Stimulated activated CD4-positive, alpha-beta T cell treated with anti-CD3 and anti-CD28 coated beads, Interleukin-4, amount 100 ng/mL, for 1 hour (primary cell): ENCODE measurements around the gene FOXR1.
"Not testable (repeated sequence)": the region's sequence is repeated elsewhere in the genome, so short reads cannot be mapped to it uniquely, and the experiment has no call there.

Experiments used
- DNase-seq: peaks from one replicate; pipeline ENCODE4 v3.0.0-alpha.2; 2020

The FOXR1 gene

DNA sequence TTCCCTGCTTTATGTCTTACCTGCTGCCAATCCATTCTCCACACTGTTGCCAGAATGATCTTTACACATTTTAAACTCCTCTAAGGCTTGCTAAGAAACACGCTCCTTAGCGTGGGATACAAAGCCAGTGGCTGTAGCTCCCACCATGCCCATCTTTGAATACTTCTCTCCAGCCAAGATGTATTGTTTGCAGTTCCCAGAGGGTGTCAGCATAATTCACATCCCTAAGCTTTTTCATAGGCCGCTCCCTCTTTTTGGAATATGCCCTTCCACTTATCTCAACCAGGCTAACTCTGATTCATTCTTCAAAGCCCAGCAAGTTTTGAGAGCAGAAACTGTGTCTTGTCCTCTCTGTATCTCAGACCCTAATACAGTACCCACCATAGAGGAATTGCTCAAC, 23.6 kb upstream of the FOXR1 start:
- DNase-seq, result no peak

DNA sequence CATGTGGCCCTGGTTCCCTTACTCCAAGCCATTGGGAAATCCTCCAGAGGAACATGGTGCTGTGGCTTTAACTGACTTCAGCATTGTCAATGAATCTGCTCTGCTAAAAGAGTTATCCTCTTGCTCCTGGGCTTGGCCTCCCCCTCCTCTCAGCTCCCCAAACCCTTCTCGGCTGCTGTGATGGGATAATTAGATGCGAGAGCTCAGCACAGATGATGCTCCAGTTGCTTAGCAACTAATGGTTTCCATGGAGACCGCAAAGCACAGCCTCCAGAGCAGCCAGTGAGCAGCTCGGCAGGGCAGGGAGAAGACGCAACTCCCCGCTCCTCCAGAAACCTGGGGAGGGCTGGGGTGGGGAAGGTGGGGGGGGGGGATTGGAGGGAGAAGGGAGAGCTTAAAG, 18.3 kb upstream of the FOXR1 start:
- no peak for DNase-seq

DNA sequence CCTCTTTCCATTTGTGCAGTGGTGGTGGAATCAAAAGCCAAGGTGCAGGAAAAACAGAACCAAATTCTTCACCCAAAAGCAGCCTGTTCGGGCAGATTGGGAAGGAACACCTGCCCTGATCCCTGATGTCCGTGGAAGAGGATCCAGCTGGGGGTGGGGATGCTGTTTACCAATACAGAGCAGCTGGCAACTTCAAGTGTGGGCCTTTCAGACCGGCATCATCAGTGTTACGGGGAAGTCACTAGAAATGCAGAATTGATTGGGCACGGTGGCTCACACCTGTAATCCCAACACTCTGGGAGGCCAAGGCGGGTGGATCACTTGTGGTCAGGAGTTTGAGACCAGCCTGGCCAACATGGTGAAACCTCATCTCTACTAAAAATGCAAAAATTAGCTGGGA, 17.6 kb upstream of the FOXR1 start:
- not testable (repeated sequence) for DNase-seq

GRCh38 chr11:118956094-118956846, 15.3 kb upstream of the FOXR1 start, which contains the start of gene UPK2:
Gene UPK2, plus strand, starts transcription at chr11:118956298. Its CDS starts 53 bp downstream, at chr11:118956351.
- peak; percentile 90 for DNase-seq

DNA sequence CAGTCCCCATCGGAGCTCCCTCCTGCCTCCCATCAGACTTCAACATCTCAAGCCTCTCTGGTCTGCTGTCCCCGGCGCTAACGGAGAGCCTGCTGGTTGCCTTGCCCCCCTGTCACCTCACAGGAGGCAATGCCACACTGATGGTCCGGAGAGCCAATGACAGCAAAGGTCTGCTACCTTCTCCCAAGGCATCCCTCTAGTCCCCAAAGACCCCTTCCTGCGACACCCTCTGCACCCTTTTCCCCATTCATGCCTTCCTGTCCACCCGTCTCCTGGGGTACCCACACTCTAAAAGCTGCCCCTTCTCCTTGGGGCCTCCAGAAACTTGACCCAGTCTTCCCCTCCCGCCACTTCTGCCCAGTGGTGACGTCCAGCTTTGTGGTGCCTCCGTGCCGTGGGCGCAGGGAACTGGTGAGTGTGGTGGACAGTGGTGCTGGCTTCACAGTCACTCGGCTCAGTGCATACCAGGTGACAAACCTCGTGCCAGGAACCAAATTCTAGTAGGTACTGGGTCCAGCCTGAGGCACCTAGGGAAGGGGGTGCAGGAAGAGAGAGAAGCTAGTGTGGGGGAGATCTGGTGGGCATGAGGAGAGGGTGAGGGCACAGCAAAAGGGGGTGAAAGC, 14.6 kb upstream of the FOXR1 start:
- DNase-seq, result no peak

GRCh38 chr11:118957549-118957948, 14.0 kb upstream of the FOXR1 start:
- DNase-seq, result no peak

DNA sequence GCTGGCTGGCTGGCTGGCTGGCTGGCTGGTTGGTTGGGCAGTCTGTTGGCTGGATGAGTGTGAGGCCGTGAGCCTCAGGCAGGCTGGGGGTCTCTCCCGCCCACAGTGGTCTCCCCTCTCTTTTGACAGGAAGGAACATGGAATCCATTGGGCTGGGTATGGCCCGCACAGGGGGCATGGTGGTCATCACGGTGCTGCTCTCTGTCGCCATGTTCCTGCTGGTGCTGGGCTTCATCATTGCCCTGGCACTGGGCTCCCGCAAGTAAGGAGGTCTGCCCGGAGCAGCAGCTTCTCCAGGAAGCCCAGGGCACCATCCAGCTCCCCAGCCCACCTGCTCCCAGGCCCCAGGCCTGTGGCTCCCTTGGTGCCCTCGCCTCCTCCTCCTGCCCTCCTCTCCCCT, 13.6 kb upstream of the FOXR1 start:
- no peak for DNase-seq

- DNase-seq, result no peak
These were observed 13.0 kb upstream of the FOXR1 start for GRCh38 chr11:118958577-118958976.

- no peak for DNase-seq
These were observed 10.4 kb upstream of the FOXR1 start for GRCh38 chr11:118961189-118961588.

DNA sequence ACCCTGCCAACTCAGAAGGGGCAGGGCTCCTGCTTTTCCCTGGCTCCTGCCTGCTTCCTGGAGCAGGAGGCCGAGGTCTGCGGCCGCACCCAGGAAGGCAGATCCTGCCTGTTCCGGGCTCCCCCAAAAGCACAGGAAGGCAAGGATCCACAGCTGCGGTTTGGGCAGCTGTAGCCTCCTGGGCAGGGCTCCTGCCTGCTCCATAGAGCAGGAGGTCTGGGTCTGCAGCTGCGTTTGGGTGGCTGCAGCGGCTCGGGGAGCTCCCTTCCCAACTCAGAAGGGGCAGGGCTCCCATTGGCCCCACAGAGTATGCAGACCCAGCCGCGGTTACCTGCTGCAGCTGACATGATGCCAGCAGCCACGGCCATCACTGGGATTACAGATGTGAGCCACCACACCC, 10.0 kb upstream of the FOXR1 start:
- DNase-seq, result no peak

DNA sequence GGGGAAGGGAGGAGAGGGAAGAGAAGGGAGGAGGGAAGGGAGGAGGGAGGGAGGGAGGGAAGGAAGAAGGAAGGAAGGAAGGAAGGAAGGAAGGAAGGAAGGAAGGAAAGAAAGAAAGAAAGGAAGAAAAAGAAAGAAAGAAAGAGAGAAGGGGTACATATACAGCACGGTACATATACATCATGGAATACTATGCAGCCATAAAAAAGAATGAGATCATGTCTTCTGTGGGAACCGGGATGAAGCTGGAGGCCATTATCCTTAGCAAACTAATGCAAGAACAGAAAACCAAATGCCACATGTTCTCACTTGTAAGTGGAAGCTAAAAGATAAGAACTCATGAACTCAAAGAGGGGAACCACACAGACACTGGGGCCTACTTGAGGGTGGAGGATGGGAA, 2.1 kb upstream of the FOXR1 start:
- not testable (repeated sequence) for DNase-seq

GRCh38 chr11:118973985-118974384, 2.4 kb downstream of the FOXR1 start:
- no peak for DNase-seq

- no peak for DNase-seq
These were observed 4.5 kb downstream of the FOXR1 start for GRCh38 chr11:118975771-118976709.

DNA sequence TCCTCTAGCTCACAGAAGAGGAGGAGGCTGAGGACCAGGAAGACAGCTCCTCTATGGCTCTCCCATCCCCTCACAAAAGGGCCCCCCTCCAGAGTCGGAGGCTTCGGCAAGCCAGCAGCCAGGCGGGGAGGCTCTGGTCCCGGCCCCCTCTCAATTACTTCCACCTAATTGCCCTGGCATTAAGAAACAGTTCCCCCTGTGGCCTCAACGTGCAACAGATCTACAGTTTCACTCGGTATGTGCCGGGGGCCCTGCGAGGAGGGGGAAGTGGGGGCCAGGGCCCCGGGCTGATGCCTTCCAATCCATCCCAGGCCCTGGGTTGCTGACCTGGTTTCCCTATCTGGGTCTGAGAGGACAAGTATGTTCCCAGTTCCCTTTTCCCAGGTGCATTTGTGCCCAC, 7.9 kb downstream of the FOXR1 start:
- no peak for DNase-seq

- no peak for DNase-seq
These were observed 8.8 kb downstream of the FOXR1 start for GRCh38 chr11:118980191-118980881.

DNA sequence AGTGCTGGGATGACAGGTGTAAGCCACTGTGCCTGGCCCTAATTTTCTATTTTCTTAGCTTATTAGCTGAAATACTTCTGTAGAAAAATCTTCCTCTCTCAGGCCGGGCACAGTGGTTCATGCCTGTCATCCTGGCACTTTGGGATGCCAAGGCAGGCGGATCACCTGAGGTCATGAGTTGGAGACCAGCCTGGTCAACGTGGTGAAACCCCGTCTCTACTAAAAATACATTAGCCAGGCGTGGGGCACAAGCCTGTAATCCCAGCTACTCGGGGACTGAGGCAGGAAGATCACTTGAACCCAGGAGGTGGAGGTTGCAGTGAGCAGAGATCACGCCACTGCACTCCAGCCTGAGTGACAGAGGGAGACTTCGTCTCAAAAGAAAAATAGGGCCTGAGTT, 12.8 kb downstream of the FOXR1 start:
- not testable (repeated sequence) for DNase-seq

DNA sequence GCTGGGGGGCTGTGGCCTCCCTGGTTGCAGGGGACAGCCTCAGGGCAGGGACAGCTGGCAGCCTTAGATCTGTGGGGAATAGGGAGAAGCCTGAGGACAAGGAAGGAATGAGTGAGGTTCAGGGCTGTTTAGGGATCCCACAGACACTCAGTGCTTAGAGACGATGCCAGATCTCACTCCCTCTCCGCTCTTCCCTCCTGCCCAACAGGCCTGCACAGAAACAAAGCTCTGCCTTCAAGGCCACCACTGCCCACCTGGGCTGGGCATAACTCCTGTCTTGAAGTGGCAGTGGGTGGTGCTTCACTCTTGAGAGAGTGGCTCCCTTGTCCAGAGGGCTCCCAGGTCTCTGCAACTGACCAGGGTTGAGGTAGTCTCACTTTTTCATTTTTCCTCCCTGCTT, 13.3 kb downstream of the FOXR1 start:
- no peak for DNase-seq

GRCh38 chr11:118988280-118988679, 16.7 kb downstream of the FOXR1 start:
- no peak for DNase-seq

- not testable (repeated sequence) for DNase-seq
These were observed 20.0 kb downstream of the FOXR1 start for GRCh38 chr11:118991486-118992038.

DNA sequence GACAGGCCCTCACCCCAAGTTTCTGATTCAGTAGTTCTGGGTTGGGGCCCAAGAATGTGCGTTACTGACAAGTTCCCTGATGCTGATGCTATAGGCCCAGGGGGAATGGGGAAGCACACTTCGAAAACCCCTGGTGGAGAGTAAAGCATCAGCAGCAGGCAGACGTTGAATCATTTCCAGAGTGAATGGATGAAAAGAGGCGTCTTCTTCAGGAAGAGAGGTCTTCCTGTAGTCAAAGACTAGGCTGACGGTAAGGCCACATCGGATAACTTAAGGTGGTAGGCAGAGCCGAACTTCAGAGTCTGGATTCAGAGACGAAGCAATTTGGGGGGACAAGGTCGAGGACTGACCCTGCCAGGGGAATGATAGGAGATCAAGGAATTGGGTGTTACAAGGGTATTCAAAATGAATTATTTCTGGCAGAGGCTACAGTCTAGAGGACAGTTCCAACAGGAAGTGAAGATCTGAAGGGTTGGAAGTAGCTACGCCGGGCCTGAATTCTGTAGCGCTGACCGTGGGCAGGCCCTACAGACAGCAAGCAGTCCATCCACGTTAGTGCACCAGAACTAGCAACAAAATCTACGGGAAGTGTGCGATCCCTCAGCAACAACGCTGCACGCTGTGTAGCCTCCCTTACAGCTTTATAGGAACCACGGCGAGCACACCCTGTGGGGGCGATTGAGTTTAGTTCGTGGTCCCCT, 25.5 kb downstream of the FOXR1 start:
- DNase-seq, result peak; percentile 29

- DNase-seq, result peak; percentile 97
These were observed 26.2 kb downstream of the FOXR1 start, which contains the start of gene CENATAC for GRCh38 chr11:118997627-118998387. Gene CENATAC, plus strand, starts transcription at chr11:118998138. Its CDS starts 60 bp downstream, at chr11:118998198.
